HepG2 (cell line): ENCODE measurements around the gene OSBPL10. TPM values are rescaled to one million over a fixed set of nuclear protein-coding genes. Genes with fewer than 3 reads are reported as not detected.

Experiments
- ATF4 ChIP-seq, 2 experiments: fragments of 450-650 bp in 1 of 2; sonication (generic) in 1 of 2; formaldehyde crosslinking; IDR thresholded peaks; 2 replicates each; pipeline versions ENCODE4 v1.5.0 to v1.8.0; 2020 to 2022; ENCODE audit warnings: mild to moderate bottlenecking in 1 of 2, missing genetic modification reagents in 1 of 2
- EP300 ChIP-seq, 3 experiments: sonication (generic) in 1 of 3; formaldehyde crosslinking in 1 of 3; IDR thresholded peaks; 2 replicates each; pipeline versions ENCODE4 v1.5.1 to v1.6.1; 2011 to 2020; ENCODE audit warnings: low read depth in 2 of 3, low read length in 2 of 3, borderline replicate concordance in 1 of 3, improper control_type of control experiment in 1 of 3, mild to moderate bottlenecking in 1 of 3, missing genetic modification reagents in 1 of 3, moderate library complexity in 1 of 3
- FOXA3 ChIP-seq: IDR thresholded peaks from 2 replicates; pipeline ENCODE4 v1.6.1; 2016; ENCODE audit warnings: missing genetic modification reagents, missing compliant biosample characterization
- KMT2A ChIP-seq: sonication (generic); formaldehyde crosslinking; IDR thresholded peaks from 2 replicates; pipeline ENCODE4 v1.4.0; 2020; ENCODE audit warnings: missing genetic modification reagents
- POGZ ChIP-seq: sonication (generic); formaldehyde crosslinking; IDR thresholded peaks from 2 replicates; pipeline ENCODE4 v1.4.0; 2020; ENCODE audit warnings: mild to moderate bottlenecking, missing genetic modification reagents
- SAP130 ChIP-seq: IDR thresholded peaks from 2 replicates; pipeline ENCODE4 v1.6.1; 2016; ENCODE audit warnings: low read depth
- SMAD3 ChIP-seq: sonication (generic); formaldehyde crosslinking; IDR thresholded peaks from 2 replicates; pipeline ENCODE4 v1.4.0; 2020; ENCODE audit warnings: missing genetic modification reagents
- SNRNP70 ChIP-seq: fragments of 200-400 bp; formaldehyde crosslinking; IDR thresholded peaks from 2 replicates; pipeline ENCODE4 v1.6.1; 2017; ENCODE audit warnings: mild to moderate bottlenecking, low read depth, low read length, moderate library complexity
- SRF ChIP-seq: IDR thresholded peaks from 2 replicates; pipeline ENCODE4 v1.6.1; 2011; ENCODE audit warnings: mild to moderate bottlenecking, low read depth, low read length, moderate library complexity
- TFDP2 ChIP-seq: sonication (generic); formaldehyde crosslinking; IDR thresholded peaks from 2 replicates; pipeline ENCODE4 v1.4.0; 2020; ENCODE audit warnings: missing genetic modification reagents
- THRA ChIP-seq: sonication (generic); formaldehyde crosslinking; IDR thresholded peaks from 2 replicates; pipeline ENCODE4 v1.4.0; 2020; ENCODE audit warnings: missing genetic modification reagents, borderline replicate concordance
- ZNF614 ChIP-seq: IDR thresholded peaks from 2 replicates; pipeline ENCODE4 v1.6.1; 2018; ENCODE audit warnings: missing biosample characterization, missing genetic modification reagents, inconsistent platforms, borderline replicate concordance
- polyA plus RNA-seq, 8 experiments: library from polyadenylated mRNA; depleted of rRNA in 3 of 8; stranded (reverse) in 7 of 8; unstranded in 1 of 8; fragments of >200 nt; fragmentation: Illumina TruSeq in 4 of 8; extraction: Trizol in 4 of 8; gene quantifications; 2 replicates each; pipeline versions ENCODE4 v1.2.1 to v1.2.3, GENCODE V29; 2011 to 2016; ENCODE audit warnings: low read depth in 4 of 8, missing spikeins in 1 of 8, mixed read lengths in 1 of 8; ENCODE audit not compliant: insufficient read depth in 1 of 8
- total RNA-seq, 5 experiments: library from RNA; depleted of rRNA; stranded (reverse); fragments of >200 nt; fragmentation: Illumina TruSeq; extraction: Trizol; gene quantifications; 2 replicates each; pipeline ENCODE4 v1.2.3, GENCODE V29; 2016; ENCODE audit warnings: low read depth in 1 of 5
- TF ChIP-seq, protein P1 (sequence below): sonication (generic); formaldehyde crosslinking; IDR thresholded peaks from 2 replicates; pipeline ENCODE4 v1.8.0; 2023; ENCODE audit warnings: mild to moderate bottlenecking, missing genetic modification reagents

OSBPL10 gene
- total and polyA plus RNA-seq, 2 of the 13 experiments (the other 11 are each of a cell fraction or from before 2014, with no cell fraction given): 10.3 to 28.6 TPM

DNA sequence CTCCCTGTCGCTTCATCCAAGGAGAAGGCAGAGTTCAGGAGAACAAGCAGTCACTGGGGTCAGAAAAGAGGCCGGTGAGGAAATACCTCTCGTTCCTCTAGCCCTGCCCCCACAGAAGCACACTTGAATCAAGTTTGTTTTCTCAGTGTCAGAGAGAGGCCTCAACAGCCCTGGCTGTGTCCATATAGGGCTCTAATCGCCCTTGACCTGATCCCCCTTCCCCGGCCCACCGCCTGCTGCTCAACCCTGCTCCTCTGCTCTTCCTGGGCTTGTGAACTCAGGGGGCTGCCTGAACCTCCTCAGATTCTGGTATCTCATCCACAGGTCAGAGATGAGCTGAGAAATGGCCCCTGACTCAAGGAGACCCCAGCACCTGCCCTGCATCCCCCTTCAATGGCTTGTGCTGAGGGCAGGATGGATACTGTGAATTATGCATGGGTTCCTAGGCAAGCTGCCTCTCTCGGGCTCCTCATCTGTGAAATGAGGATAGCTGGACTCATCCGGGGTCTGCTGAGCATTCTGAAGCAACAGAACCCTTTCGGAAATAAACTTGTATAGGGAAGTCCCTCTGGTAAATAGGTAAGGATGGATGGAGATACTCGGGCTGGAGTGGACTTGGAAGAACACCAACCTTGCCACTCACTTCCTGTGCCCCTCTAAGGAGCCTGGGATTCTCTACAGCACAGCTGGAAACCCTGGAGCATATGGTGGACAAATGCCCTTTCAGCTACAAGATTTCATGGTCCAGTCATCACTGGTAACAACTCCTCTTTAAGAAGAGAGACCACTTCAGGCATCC lies 300.8 kb downstream of the OSBPL10 start (continued):
- TF ChIP-seq ATF4 (CRISPR knock-in tag; IDR thresholded peaks at IDR 0.05): no peak
- peak; percentile 37; the same call in 1 of the 2 replicates for TF ChIP-seq FOXA3
- TF ChIP-seq POGZ: no peak
- TF ChIP-seq SMAD3 (CRISPR knock-in tag): no peak
- no peak for TF ChIP-seq TFDP2 (CRISPR knock-in tag)
- TF ChIP-seq SNRNP70: no peak
- no peak for TF ChIP-seq ZNF614 (CRISPR knock-in tag)
- TF ChIP-seq, protein P1, sequence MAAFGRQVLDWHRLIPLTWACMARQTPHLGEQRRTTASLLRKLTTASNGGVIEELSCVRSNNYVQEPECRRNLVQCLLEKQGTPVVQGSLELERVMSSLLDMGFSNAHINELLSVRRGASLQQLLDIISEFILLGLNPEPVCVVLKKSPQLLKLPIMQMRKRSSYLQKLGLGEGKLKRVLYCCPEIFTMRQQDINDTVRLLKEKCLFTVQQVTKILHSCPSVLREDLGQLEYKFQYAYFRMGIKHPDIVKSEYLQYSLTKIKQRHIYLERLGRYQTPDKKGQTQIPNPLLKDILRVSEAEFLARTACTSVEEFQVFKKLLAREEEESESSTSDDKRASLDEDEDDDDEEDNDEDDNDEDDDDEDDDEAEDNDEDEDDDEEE (CRISPR knock-in tag): no peak
- TF ChIP-seq SRF: peak; percentile 72
- TF ChIP-seq THRA: peak; percentile 38; the same call in 1 of the 2 replicates
- TF ChIP-seq SAP130: no peak
- TF ChIP-seq KMT2A (CRISPR knock-in tag): no peak
- TF ChIP-seq EP300 (IDR thresholded peaks at IDR 0.05; ENCODE audit: low read depth in 2 of 2, low read length in 2 of 2): peak in 1 of 2 experiments; percentile 53; a peak in 2 of 4 replicates
- TF ChIP-seq EP300 (CRISPR knock-in tag; IDR thresholded peaks at IDR 0.05; ENCODE audit: borderline replicate concordance): no peak
- TF ChIP-seq, all 625 proteins: peak for 43
